Karpas-422 (cell line): ENCODE results near the gene TPK1. TPM values are rescaled to one million over a fixed set of nuclear protein-coding genes. Genes with fewer than 3 reads are reported as not detected.

ENCODE experiments used
- DNase-seq: peaks from one replicate; pipeline ENCODE4 v3.0.0-alpha.2; 2015
- H2AFZ ChIP-seq: fragments of 200-600 bp; sonication (generic); 2 replicates; pipeline ENCODE4 v1.6.1; 2014; ENCODE audit warnings: antibody characterized with exemption, low read length, mixed read lengths
- H3K27ac ChIP-seq: fragments of 200-600 bp; sonication (generic); 2 replicates; pipeline ENCODE4 v1.5.1; 2014; ENCODE audit warnings: mild to moderate bottlenecking, low read length, moderate library complexity
- H3K27me3 ChIP-seq: fragments of 200-600 bp; sonication (generic); 2 replicates; pipeline ENCODE4 v1.6.1; 2014; ENCODE audit warnings: low read length, mixed read lengths
- H3K36me3 ChIP-seq: fragments of 200-600 bp; sonication (generic); 2 replicates; pipeline ENCODE4 v1.6.1; 2014; ENCODE audit warnings: low read length, mixed read lengths; ENCODE audit not compliant: insufficient read depth
- H3K4me1 ChIP-seq: fragments of 200-600 bp; sonication (generic); 2 replicates; pipeline ENCODE4 v1.6.1; 2014; ENCODE audit warnings: mild to moderate bottlenecking, low read length, mixed read lengths
- H3K4me2 ChIP-seq: fragments of 200-600 bp; sonication (generic); 2 replicates; pipeline ENCODE4 v1.6.1; 2014; ENCODE audit warnings: low read length, low read depth, mild to moderate bottlenecking; ENCODE audit not compliant: poor library complexity, severe bottlenecking
- H3K4me3 ChIP-seq: fragments of 200-600 bp; sonication (generic); 2 replicates; pipeline ENCODE4 v1.5.1; 2014; ENCODE audit warnings: mild to moderate bottlenecking, antibody characterized with exemption, low read length, mixed read lengths
- H3K79me2 ChIP-seq: fragments of 200-600 bp; sonication (generic); 2 replicates; pipeline ENCODE4 v1.6.1; 2014; ENCODE audit warnings: mild to moderate bottlenecking, low read length, mixed read lengths
- H3K9ac ChIP-seq: fragments of 200-600 bp; sonication (generic); 2 replicates; pipeline ENCODE4 v1.6.0; 2014; ENCODE audit warnings: low read length
- H3K9me2 ChIP-seq: fragments of 200-600 bp; sonication (generic), shearing (Covaris generic); replicated peaks from 2 replicates; pipeline ENCODE4 v1.6.0; 2014; ENCODE audit warnings: mild to moderate bottlenecking, low read length, moderate library complexity; ENCODE audit not compliant: insufficient read depth
- H3K9me3 ChIP-seq: fragments of 300-700, 200-600 bp; sonication (generic); 2 replicates; pipeline ENCODE4 v1.6.1; 2014; ENCODE audit warnings: low read length, mixed read lengths
- H4K20me1 ChIP-seq: fragments of 200-600 bp; sonication (generic); 2 replicates; pipeline ENCODE4 v1.6.1; 2014; ENCODE audit warnings: mild to moderate bottlenecking, antibody characterized with exemption, low read length, low read depth; ENCODE audit not compliant: insufficient read depth
- total RNA-seq: library from RNA; depleted of rRNA; stranded (reverse); fragments of >200 nt; shearing (Covaris generic); gene quantifications from 2 replicates; pipeline ENCODE4 v1.2.3, GENCODE V29; 2014; ENCODE audit warnings: low replicate concordance

TPK1 gene
- total RNA-seq, 1 experiment from 2014 or later: 11.5 TPM

DNA sequence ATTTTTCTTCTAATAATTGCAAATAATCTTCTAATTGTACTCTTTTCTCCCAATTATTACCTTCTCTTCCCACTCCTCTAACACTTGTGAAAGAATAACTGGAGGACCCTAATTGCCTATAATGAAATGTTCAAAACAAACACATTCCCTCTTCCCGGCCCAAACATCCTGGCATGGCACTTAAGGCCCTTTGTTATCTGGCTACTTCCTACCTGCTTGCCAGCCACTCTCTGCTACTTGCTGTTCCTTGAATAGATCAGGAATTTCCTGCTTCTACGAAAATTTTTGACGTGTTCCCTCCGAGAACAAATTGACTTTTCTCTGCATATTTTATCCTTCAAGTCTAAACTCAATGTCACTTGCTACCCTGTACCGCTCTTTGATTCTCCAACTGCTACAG is 376.2 kb downstream of the TPK1 start:
- Histone ChIP-seq H3K9me2 (no peaks in the 10 kb centered on the region), H3K4me1 (no peaks in the 10 kb centered on the region), H3K9ac (no peak overlapping the region), H4K20me1 (no peaks in the 10 kb centered on the region), H3K4me2 (no peak overlapping the region), H3K4me3 (no peak overlapping the region), H3K36me3 (no peaks in the 10 kb centered on the region), H3K79me2 (no peaks in the 10 kb centered on the region), H3K27ac (no peak overlapping the region), H3K27me3 (no peaks in the 10 kb centered on the region), H3K9me3 (no peaks in the 10 kb centered on the region), H2AFZ (no peak overlapping the region)
- no peak for DNase-seq

DNA sequence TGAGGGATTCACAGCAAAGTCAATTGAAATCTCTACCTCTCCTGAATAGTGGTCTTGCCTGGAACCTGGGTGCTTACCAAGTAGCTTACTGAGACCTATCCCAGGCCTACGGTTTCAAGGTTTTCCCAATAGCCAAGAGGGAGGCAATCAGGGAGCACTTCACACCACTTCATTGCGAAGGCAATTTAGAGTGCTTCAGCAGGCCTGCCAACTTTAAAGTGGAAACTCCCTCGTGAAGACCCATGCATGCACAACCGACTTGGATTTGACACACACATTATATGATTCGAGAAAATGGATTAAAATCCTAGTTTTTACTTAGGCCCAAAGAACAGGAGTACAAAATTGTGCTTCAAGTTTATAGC is 380.8 kb downstream of the TPK1 start:
- no peaks in the 10 kb centered on the region for H4K20me1 ChIP-seq
- no peak overlapping the region for H3K9ac ChIP-seq
- DNase-seq: no peak
- no peak overlapping the region for H2AFZ ChIP-seq
- no peak overlapping the region for H3K27ac ChIP-seq
- no peaks in the 10 kb centered on the region for H3K4me1 ChIP-seq
- H3K36me3 ChIP-seq: no peaks in the 10 kb centered on the region
- no peaks in the 10 kb centered on the region for H3K27me3 ChIP-seq
- no peaks in the 10 kb centered on the region for H3K79me2 ChIP-seq
- no peaks in the 10 kb centered on the region for H3K9me3 ChIP-seq
- H3K4me2 ChIP-seq: no peak overlapping the region
- no peaks in the 10 kb centered on the region for H3K9me2 ChIP-seq
- H3K4me3 ChIP-seq: no peak overlapping the region

DNA sequence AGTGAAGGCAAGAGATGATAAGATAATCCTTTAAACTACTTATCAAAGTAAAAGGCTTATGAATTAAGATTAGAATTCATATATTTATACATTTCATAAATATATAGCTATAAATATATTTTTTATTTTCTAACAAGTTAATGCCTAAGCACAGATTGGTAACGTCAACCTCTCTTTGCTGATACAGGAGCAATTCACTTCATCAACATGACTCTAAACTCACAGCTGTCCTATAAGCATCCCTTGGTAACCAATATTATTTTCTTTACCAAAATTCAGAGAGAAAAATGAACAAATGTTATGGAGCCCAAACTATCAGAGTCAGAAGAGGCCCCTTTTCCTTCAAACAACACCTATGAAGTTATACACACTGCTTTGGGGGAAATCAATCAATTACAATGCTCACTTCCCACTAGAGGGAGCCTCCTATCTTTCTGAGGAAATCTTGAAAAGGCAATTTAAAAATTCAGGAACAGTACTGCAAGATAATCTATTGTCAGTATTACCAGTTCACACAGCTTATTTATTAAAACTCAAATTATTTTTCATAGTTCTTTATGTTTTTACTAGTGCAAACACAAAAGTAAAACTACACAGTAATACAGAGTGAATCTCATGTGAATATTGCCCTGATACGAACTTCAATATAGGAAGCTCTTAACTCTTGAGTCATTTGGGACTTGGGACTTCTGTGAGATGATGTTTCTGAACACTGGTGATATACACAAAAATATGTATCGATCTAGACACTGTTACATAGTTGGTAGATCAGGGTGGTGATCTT is 381.4 kb downstream of the TPK1 start:
- H3K36me3 ChIP-seq: no peaks in the 10 kb centered on the region
- H3K4me2 ChIP-seq: no peak overlapping the region
- H2AFZ ChIP-seq: no peak overlapping the region
- no peak overlapping the region for H3K27ac ChIP-seq
- no peaks in the 10 kb centered on the region for H3K79me2 ChIP-seq
- no peaks in the 10 kb centered on the region for H4K20me1 ChIP-seq
- H3K9me2 ChIP-seq: no peaks in the 10 kb centered on the region
- H3K4me3 ChIP-seq: no peak overlapping the region
- DNase-seq: peak; percentile 46
- H3K4me1 ChIP-seq: no peaks in the 10 kb centered on the region
- no peak overlapping the region for H3K9ac ChIP-seq
- H3K27me3 ChIP-seq: no peaks in the 10 kb centered on the region
- no peaks in the 10 kb centered on the region for H3K9me3 ChIP-seq

DNA sequence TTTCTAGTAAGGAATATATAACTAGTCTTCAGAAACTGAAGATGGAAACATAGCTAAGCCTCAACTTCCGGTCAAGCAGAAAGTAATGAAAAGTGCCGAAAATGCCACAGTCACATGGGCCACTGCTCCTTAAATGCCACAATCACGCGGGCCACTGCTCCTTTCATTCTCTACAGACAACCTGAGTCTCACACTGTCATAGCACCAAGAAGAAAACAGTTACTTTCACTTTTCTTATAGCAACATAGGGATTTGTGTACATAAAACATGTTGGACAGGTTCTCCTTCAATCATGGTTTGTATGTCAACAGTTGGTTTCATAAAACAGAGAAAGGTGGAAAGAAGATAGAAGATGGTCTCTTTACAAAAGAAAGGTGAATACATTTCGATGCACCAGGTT is 383.8 kb downstream of the TPK1 start:
- Histone ChIP-seq H3K4me1 (no peaks in the 10 kb centered on the region), H3K9ac (no peak overlapping the region), H2AFZ (no peak overlapping the region), H3K79me2 (no peaks in the 10 kb centered on the region), H3K9me2 (no peaks in the 10 kb centered on the region), H3K4me2 (no peak overlapping the region), H3K4me3 (no peak overlapping the region), H3K9me3 (no peaks in the 10 kb centered on the region), H4K20me1 (no peaks in the 10 kb centered on the region), H3K36me3 (no peaks in the 10 kb centered on the region), H3K27ac (no peak overlapping the region), H3K27me3 (no peaks in the 10 kb centered on the region)
- DNase-seq: no peak

DNA sequence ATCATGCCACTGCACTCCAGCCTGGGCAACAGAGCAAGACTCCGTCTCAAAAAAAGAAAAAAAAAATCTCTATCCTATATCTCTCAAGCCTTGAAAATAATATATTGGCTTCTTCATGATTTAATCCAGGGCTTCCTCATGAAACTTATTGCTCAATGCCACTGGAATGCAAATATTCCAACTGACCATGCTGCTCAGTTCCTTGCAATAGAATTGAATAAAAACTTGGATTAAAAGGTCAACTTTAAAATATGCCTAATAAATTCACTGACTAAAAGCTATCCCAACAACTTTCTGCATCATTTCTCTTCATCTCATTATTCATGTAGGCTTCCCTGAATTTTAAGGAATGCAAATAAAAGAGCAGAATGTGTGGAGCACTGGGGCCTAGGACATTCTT is 390.3 kb downstream of the TPK1 start:
- H3K4me2 ChIP-seq: no peak overlapping the region
- no peak for DNase-seq
- H3K4me1 ChIP-seq: no peaks in the 10 kb centered on the region
- no peak overlapping the region for H3K27ac ChIP-seq
- no peaks in the 10 kb centered on the region for H3K9me2 ChIP-seq
- no peaks in the 10 kb centered on the region for H3K36me3 ChIP-seq
- no peaks in the 10 kb centered on the region for H3K27me3 ChIP-seq
- H3K9ac ChIP-seq: no peak overlapping the region
- no peaks in the 10 kb centered on the region for H3K79me2 ChIP-seq
- H2AFZ ChIP-seq: no peak overlapping the region
- H4K20me1 ChIP-seq: no peaks in the 10 kb centered on the region
- no peak overlapping the region for H3K4me3 ChIP-seq
- no peaks in the 10 kb centered on the region for H3K9me3 ChIP-seq

DNA sequence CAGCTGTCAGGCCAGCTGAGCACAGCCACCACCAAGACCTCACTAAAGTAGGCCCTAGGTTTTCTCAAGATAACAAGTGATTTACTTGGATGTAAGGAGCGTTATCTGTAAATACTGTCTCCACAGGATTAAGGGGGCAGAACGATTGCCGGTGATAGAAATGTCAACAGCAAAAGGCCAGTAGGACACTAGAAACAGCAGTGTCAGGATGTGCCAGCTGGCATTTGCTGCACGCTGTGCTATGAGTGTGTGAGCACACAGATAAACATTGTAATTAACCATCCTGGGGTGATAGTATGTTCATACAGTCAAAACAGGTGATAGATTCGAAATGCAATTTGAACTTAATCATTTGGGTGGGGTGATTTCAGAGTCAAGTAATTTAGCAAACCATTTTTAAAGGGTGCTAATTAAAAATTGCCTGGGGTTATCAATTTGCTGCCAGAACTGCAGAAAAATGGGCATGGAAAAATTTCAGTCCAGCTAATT is 396.1 kb downstream of the TPK1 start:
- no peaks in the 10 kb centered on the region for H3K9me3 ChIP-seq
- H3K79me2 ChIP-seq: no peaks in the 10 kb centered on the region
- no peak overlapping the region for H2AFZ ChIP-seq
- H3K27me3 ChIP-seq: no peaks in the 10 kb centered on the region
- no peaks in the 10 kb centered on the region for H3K36me3 ChIP-seq
- H3K27ac ChIP-seq: no peak overlapping the region
- no peak overlapping the region for H3K4me2 ChIP-seq
- DNase-seq: no peak
- H3K9ac ChIP-seq: no peak overlapping the region
- H3K4me3 ChIP-seq: no peak overlapping the region
- no peaks in the 10 kb centered on the region for H4K20me1 ChIP-seq
- no peaks in the 10 kb centered on the region for H3K9me2 ChIP-seq
- no peaks in the 10 kb centered on the region for H3K4me1 ChIP-seq

DNA sequence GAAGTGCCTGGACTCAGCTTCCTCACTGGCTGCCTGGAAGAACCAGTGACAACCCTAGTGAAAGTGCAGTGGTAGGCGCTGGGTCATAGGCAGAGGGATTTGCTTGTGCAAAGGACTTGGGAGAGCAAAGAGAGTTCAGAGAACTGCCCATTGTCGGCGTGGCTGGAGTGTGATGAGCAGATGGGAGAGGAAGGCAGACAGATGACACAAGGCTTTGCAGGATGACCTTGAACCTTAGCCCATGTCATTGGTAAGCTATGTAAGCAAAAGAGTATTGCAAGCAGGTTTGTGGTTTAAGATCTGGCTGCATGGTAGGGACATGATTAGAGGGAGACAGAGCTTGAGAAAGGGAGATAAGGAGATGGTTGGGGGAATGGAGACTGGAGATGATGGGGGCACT is 397.1 kb downstream of the TPK1 start:
- no peak for DNase-seq
- Histone ChIP-seq H3K9me3 (no peaks in the 10 kb centered on the region), H3K27ac (no peak overlapping the region), H3K27me3 (no peaks in the 10 kb centered on the region), H2AFZ (no peak overlapping the region), H3K4me3 (no peak overlapping the region), H3K9me2 (no peaks in the 10 kb centered on the region), H3K79me2 (no peaks in the 10 kb centered on the region), H3K4me1 (no peaks in the 10 kb centered on the region), H3K4me2 (no peak overlapping the region), H4K20me1 (no peaks in the 10 kb centered on the region), H3K9ac (no peak overlapping the region), H3K36me3 (no peaks in the 10 kb centered on the region)

DNA sequence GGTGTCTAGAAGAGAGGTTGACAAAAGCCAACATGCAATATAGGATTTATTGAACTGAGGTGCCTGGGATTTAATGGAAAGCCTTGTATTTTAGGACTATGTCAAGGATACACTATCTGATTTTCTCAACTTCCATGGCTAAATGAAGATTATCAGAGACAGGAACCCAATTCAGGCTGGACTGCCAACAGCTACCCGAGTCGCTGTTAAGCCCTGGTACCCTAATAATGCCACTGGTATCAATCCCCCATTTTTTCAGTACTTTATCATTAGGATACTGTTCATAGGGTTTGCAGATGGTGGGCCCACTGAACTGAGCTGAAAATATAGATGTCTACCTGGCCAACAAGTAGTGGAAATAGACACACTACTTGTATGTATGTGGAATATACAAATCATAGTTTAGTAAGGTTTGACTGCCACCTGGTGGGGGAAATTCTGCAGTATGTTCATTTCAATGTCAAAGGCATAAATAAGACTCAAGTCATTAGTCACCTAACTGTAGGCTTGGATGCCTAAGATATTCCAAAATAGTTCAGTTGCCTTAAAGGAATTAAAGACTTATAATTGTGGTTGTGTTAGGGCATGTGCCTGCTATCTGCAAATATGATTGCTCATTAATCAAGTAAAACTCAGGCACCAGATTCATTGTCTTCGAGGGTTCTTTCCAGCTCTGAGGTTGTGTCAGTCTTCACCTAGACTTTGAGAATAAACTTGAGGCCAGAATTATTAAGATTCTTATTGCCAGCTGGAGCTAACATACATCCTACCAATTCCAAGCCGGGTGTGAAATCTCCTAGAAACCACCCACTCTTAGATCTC is 398.3 kb downstream of the TPK1 start:
- Histone ChIP-seq H3K36me3 (no peaks in the 10 kb centered on the region), H3K9me2 (no peaks in the 10 kb centered on the region), H3K79me2 (no peaks in the 10 kb centered on the region), H2AFZ (no peak overlapping the region), H3K27ac (no peak overlapping the region), H3K27me3 (no peaks in the 10 kb centered on the region), H3K9me3 (no peaks in the 10 kb centered on the region), H3K9ac (no peak overlapping the region), H3K4me2 (no peak overlapping the region), H3K4me3 (no peak overlapping the region), H3K4me1 (no peaks in the 10 kb centered on the region), H4K20me1 (no peaks in the 10 kb centered on the region)
- peak; percentile 88 for DNase-seq
